ENCODE results near the gene ADCYAP1R1. TPM values are rescaled to one million over a fixed set of nuclear protein-coding genes. Genes with fewer than 3 reads are reported as not detected.
A peak's percentile ranks its signal among the peaks of the same experiment; 100 is the strongest.

Gene ADCYAP1R1
- total and polyA plus RNA-seq, 8 donors: 0.25 to 20.1 (median 0.69) TPM

GRCh38 chr7:31123726-31124125 lies 71.6 kb downstream of the ADCYAP1R1 start:
- no peaks in the 10 kb centered on the region for H3K27me3 ChIP-seq
- DNase-seq: peak in 1 of 2 donors; percentile 50
- no peak overlapping the region for H3K4me3 ChIP-seq
- no peaks in the 10 kb centered on the region for H3K36me3 ChIP-seq
- TF ChIP-seq CTCF (IDR thresholded peaks at IDR 0.05) (no peak), POLR2A (IDR thresholded peaks at IDR 0.05) (no peak)
- intact Hi-C loops (cut with DNase I; ENCODE audit: low total_unique reads): loop anchor here (5.0 to 10.0 kb wide), 2 partner anchors 141 to 319 kb away; no protein-coding TSS in a partner anchor
- H3K27ac ChIP-seq: no peak overlapping the region
- 33 to 67% (median 43%) methylated on average over 2 of the region's 2 CpGs for WGBS, 5 donors
- peaks cover 4 to 21% (median 13%) of the 10 kb centered on the region in 4 donors for H3K4me1 ChIP-seq
- H3K9me3 ChIP-seq: no peaks in the 10 kb centered on the region

DNA sequence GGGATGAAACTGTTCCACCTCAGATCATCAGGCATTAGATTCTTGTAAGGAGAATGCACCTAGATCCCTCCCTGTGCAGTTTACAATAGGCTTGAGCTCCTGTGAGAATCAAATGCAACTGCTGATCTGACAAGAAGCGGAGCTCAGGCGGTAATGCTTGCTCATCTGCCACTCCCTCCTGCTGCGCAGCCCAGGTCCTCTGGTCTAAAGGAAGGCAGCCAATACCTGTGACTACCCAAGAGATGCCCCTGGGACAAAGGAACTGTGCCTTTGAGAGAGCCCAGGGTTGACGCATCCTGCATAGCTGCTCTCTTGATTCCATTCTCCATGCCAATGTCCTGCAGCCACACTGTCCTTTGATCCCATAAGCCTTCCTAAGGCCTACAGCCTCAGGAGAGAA lies 73.1 kb downstream of the ADCYAP1R1 start:
- DNase-seq: no peak
- Histone ChIP-seq H3K36me3 (no peaks in the 10 kb centered on the region), H3K27ac (no peak overlapping the region), H3K27me3 (no peaks in the 10 kb centered on the region), H3K4me1 (peaks cover 4 to 21% (median 13%) of the 10 kb centered on the region in 4 donors), H3K4me3 (no peak overlapping the region), H3K9me3 (no peaks in the 10 kb centered on the region)
- no peak for TF ChIP-seq EP300 (IDR thresholded peaks at IDR 0.05)
- TF ChIP-seq POLR2A (IDR thresholded peaks at IDR 0.05): no peak
- TF ChIP-seq CTCF (IDR thresholded peaks at IDR 0.05): no peak
- TF ChIP-seq POLR2AphosphoS5 (IDR thresholded peaks at IDR 0.05): no peak
- intact Hi-C loops (cut with DNase I; ENCODE audit: low total_unique reads): loop anchor here (10.0 kb wide), 1 partner anchor 320 kb away; no protein-coding TSS in a partner anchor
- WGBS, 5 donors: 90 to 97% (median 94%) methylated on average over 4 of the region's 4 CpGs

GRCh38 chr7:31126976-31127375 lies 74.9 kb downstream of the ADCYAP1R1 start:
- Histone ChIP-seq H3K4me1 (peaks cover 4 to 20% (median 13%) of the 10 kb centered on the region in 4 donors), H3K36me3 (no peaks in the 10 kb centered on the region), H3K9me3 (no peaks in the 10 kb centered on the region), H3K4me3 (no peak overlapping the region), H3K27ac (no peak overlapping the region), H3K27me3 (no peaks in the 10 kb centered on the region)
- intact Hi-C loops (cut with DNase I; ENCODE audit: low total_unique reads): loop anchor here (10.0 kb wide), 1 partner anchor 322 kb away; no protein-coding TSS in a partner anchor
- TF ChIP-seq CTCF (IDR thresholded peaks at IDR 0.05) (no peak), POLR2AphosphoS5 (IDR thresholded peaks at IDR 0.05) (no peak), POLR2A (IDR thresholded peaks at IDR 0.05) (no peak), EP300 (IDR thresholded peaks at IDR 0.05) (no peak)
- peak in 1 of 2 donors; percentile 31 for DNase-seq
- WGBS, 5 donors: 50 to 71% (median 56%) methylated on average over 1 of the region's 1 CpG

GRCh38 chr7:31129067-31129466 lies 77.0 kb downstream of the ADCYAP1R1 start:
- Histone ChIP-seq H3K27ac (no peak overlapping the region), H3K4me1 (peaks cover 3 to 14% (median 9%) of the 10 kb centered on the region in 4 donors), H3K4me3 (no peak overlapping the region), H3K27me3 (no peaks in the 10 kb centered on the region), H3K9me3 (no peaks in the 10 kb centered on the region), H3K36me3 (no peaks in the 10 kb centered on the region)
- TF ChIP-seq POLR2A (IDR thresholded peaks at IDR 0.05) (no peak), CTCF (IDR thresholded peaks at IDR 0.05) (peak in 1 of 7 experiments; percentile 5)
- intact Hi-C loops (cut with DNase I; ENCODE audit: low total_unique reads): loop anchor here (10.0 kb wide), 1 partner anchor 324 kb away; no protein-coding TSS in a partner anchor
- no peak for DNase-seq
- 68 to 75% (median 71%) methylated on average over 3 of the region's 3 CpGs for WGBS, 5 donors
